Measurements from ENCODE around the gene MBD5.

Gene MBD5

DNA sequence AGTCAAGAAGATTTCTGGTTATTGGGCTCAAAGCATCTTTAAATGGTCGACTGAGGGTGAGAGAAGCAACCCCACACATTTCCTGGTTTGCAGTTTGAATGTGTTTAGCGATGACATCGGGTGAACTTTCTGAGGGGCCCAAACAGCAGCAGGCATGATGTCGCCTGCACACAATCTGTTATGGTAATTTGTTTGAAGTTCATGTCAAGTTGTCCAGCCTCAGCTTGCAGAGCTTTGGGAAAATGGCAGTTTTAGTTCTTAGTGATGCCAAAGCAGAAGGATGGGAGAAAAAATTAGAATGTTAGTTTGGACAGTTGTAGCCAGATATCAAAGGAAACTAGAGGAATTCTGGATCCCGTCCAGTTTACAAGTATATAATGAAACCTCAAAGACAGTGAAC, 284.6 kb downstream of the MBD5 start:
- no peak for DNase-seq (ENCODE audit: low spot score)

DNA sequence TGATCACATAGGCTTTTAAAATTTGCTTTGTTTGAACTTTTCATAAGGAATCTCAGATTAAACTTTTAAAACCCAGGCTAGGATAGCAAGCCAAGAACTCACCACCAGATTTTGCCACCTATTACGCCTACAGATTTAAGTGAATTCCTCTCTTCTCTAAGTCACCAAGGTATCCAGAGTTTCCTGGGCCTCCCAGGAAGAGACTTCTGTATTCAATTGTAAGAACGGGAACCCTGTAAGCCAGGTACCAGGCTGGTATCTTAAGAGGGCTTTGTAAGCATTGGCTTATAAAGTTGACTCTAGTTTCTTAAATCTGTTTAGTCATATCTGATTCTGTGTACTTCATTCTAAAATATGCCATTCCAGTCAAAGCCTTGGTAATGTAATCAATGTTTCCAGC, 285.1 kb downstream of the MBD5 start:
- no peak for DNase-seq (ENCODE audit: low spot score)

GRCh38 chr2:148317598-148317997, 296.7 kb downstream of the MBD5 start:
- no peak for DNase-seq (ENCODE audit: low spot score)

DNA sequence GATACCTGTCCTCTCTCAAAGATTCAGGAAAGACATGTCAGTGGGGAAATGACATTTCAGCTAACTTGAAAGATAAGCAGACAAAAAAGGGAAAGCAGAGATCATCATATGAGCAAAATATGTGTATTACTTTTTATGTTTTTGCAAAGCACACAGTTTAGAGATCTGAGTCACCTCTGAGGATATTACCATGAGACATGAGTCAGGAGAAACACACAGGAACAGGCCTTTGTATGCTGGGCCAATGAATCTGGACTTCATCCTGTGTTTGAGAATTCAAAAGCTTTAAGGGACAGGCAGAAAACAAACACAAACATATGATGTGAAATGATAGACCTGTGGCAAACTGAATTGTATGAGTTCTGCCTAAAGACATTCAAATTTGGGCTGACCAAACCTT, 317.6 kb downstream of the MBD5 start:
- no peak for DNase-seq (ENCODE audit: low spot score)

GRCh38 chr2:148342086-148342485, 321.2 kb downstream of the MBD5 start:
- DNase-seq (ENCODE audit: low spot score): no peak

DNA sequence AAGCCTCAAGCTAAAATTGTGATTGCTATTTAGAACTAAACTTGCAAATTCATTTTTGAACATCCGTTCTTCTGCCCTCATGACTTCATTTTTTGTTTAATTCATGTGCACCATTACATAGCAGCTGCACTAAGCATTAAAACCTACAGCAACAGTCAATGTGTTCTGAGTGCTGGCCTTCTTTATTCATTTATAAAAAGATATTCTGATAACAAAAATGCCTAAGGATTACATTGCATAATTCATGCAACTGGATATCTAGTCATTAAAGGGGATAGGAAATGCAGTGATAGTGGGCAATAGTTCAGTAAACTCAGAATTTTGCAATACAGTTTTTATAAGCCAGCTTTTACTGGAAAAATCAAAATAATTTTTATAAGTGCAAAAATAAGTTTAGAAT, 329.3 kb downstream of the MBD5 start:
- DNase-seq (ENCODE audit: low spot score): no peak

DNA sequence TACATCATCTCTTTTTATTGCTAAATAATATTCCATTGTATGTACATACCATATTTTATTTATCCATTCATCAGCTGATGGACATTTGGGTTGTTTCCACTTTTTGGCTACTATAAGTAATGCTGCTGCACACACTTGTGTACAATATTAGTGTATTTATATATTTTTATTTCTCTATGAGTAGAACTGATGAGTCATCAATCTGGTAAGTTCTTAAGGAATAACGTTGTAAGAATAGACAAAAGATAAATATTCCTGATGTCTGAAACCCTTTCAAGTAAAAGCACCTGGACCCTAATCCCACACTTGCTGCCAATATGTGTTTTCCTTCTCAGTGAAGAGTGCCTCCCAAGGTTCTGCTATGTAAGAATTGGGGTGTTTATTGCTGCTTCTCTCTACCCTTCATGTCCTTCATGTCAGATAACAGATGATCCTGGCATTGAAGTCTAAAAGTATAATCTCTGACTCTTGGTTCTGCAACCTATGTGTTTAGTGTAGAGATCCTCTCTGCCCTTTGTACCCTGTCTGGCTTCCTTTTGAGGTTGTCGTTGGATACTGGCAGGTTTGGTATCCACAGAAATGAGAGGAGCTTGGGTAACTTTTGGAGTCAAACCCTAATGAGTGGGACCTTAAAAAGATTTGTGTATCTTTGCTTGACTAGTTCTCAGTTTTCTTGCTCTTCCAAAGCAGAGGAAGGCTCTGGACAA, 330.7 kb downstream of the MBD5 start:
- no peak for DNase-seq (ENCODE audit: low spot score)

DNA sequence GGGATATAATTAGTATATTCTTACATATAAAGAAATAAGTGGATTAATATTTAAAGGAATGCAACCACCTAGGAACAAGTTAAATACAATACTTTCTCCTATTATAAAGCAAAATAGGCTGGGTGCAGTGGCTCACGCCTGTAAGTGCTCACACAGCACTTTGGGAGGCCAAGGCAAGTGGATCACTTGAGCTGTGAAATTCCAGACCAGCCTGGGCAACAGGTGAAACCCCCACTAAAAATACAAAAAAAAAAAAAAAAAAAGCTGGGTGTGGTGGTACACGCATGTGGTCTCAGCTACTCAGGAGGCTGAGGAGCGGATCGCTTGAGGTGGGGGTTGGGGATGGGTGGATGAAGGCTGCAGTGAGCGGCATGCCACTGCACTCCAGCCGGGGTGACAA, 337.5 kb downstream of the MBD5 start:
- DNase-seq (ENCODE audit: low spot score): no peak

DNA sequence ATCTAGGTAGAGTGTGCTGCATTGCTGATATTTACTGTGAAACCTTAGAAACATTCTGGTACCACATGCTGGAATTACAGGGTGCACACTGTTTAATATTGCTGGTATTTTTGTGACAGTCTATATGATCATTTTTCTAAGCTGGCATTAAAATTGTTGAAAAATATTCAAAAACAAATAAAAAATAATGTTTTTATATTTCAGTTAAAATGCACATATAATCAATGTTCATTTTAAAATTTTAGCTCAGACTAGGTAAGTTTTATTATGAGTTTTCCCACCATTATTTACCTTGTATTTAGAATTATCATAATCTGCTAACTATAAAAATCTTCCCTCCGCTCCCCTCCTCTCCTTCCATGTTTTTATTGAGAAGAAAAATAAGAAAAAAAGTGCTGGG, 339.8 kb downstream of the MBD5 start:
- no peak for DNase-seq (ENCODE audit: low spot score)

DNA sequence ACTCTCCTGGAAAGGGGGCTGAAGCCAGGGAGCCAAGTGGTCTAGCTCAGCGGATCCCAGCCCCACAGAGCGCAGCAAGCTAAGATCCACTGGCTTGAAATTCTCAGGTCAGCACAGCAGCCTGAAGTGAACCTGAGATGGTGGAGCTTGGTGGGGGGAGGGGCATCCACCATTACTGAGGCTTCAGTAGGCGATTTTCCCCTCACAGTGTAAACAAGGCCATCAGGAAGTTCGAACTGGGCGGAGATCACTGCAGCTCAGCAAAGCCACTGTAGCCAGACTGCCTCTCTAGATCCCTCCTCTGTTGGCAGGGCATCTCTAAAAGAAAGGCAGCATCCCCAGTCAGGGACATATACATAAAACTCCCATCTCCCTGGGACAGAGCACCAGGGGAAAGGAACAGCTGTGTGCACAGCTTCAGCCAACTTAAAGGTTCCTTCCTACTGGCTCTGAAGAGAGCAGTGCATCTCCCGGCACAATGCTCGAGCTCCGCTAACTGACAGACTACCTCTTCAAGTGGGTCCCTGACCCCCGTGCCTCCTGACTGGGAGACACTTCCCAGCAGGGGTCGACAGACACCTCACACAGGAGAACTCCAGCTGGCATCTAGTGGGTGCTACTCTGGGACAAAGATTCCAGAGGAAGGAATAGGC, 341.4 kb downstream of the MBD5 start:
- DNase-seq (ENCODE audit: low spot score): no peak

- DNase-seq (ENCODE audit: low spot score): no peak
Observed at GRCh38 chr2:148375214-148375613, 354.3 kb downstream of the MBD5 start.

DNA sequence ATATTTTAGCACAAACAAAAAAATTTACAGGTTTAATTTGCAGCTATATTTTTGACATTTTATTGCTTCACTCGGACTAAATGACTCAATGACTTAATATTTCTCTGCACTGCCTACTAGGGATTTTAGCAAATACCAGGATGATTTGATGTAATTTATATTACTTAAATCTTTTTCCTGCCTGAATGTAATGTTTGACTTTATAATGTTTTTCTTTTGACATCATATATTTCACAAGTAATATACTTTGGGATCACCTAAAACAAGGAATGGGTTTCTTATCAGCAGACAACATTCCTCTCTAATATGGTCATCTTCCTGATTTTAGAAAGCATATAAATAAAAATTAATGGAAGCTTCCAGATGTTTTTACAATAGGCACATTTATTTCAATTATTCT, 370.4 kb downstream of the MBD5 start:
- DNase-seq (ENCODE audit: low spot score): no peak

- DNase-seq (ENCODE audit: low spot score): no peak
Observed at GRCh38 chr2:148402786-148403185, 381.9 kb downstream of the MBD5 start.

- no peak for DNase-seq (ENCODE audit: low spot score)
Observed at GRCh38 chr2:148410899-148411298, 390.0 kb downstream of the MBD5 start.

DNA sequence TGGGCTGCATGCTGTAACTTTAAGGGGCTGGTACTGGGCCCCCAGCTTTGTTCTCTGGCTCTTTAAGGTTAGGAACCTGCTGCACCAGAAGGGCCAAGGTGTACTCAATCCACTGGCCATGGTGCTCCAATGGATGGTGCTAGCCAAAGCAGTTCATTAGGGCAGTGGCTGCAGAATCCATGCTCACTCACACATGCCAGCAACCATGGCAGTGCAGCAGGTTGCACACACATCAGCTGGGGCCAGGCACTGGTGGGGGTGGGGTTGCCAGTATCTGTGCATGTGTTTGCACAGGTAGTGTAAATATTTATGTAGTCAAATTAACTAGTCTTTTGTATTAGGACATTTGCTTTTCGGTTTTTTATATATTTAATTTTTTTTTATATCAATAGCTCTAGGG, 395.4 kb downstream of the MBD5 start:
- DNase-seq (ENCODE audit: low spot score): no peak

- DNase-seq (ENCODE audit: low spot score): no peak
Observed at GRCh38 chr2:148430101-148430500, 409.2 kb downstream of the MBD5 start.

GRCh38 chr2:148447877-148448276, 427.0 kb downstream of the MBD5 start:
- DNase-seq (ENCODE audit: low spot score): no peak

DNA sequence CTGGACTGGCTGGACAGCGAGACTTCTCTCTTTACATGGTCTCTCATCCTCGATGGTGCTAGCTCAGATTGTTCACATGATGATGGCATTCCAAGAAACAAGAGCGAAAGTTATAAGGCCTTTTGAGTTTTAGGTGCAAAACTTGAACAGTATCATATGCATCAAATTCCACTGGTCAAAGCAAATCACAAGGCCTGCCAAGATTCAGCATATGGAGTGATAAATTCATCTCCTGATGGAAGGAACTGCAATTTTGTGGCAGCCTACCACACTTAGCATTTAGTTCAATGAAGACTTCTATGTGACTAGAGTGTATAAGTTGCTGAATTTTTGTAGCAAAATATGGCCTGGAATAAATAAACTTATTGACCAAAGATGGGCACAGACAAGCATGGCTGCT, 429.6 kb downstream of the MBD5 start:
- DNase-seq (ENCODE audit: low spot score): no peak

GRCh38 chr2:148451046-148451445, 430.2 kb downstream of the MBD5 start:
- DNase-seq (ENCODE audit: low spot score): no peak

DNA sequence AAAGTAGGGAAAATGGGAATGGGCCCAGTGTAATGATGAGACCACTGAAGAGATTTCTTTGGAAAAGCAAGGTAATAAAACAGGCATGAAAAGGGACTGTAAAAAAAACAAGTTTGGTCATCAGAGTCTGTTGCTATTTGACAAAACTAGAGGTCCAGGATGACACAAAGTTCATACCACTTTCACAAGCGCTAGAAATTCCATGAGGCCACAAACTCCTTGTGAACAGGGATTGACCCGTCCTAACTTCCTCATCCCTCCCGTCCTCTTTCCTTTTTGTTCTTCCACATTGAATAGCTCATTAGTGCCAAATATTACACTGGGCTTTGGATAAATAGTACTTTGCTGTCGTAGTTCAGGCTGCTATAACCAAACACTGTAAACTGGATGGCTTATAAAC, 434.9 kb downstream of the MBD5 start:
- no peak for DNase-seq (ENCODE audit: low spot score)

GRCh38 chr2:148458171-148458570, 437.3 kb downstream of the MBD5 start:
- DNase-seq (ENCODE audit: low spot score): no peak

DNA sequence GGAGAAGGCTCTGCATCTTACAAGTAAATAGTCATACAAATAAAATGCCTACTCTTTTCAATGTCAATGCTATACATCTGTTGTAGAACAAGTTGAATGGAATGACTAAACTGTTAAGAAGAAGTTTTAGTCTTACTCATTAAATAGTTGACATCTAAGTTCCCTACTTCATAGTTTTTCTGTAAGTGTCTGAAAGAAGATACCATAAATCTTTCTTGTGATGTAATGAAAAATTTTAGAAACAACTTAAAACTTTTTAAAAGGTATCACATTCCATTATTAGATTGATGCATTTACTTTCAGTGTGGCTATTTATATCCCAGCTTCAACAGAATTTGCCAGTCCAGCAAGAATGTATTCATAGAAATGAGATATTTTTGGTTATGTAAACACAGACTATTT, 438.5 kb downstream of the MBD5 start:
- no peak for DNase-seq (ENCODE audit: low spot score)

- no peak for DNase-seq (ENCODE audit: low spot score)
Observed at GRCh38 chr2:148461876-148462275, 441.0 kb downstream of the MBD5 start.

- no peak for DNase-seq (ENCODE audit: low spot score)
Observed at GRCh38 chr2:148475626-148476025, 454.7 kb downstream of the MBD5 start.
